ENCODE results near the gene ABHD14A. TPM values are rescaled to one million over a fixed set of nuclear protein-coding genes. Genes with fewer than 3 reads are reported as not detected.

ABHD14A gene
- total RNA-seq, 1 experiment from 2014 or later, result 3.8 TPM

GRCh38 chr3:51935886-51936755 lies 38.7 kb upstream of the ABHD14A start:
- CTCF ChIA-PET, result interaction anchor here (1.3 to 1.5 kb wide), 2 partner anchors 38 to 217 kb away, joined by 3 to 4 read pairs; partner anchors contain the start of gene ABHD14B
- H3K36me3 Mint-ChIP-seq, result peaks cover 60% of the 10 kb centered on the region
- no peaks in the 10 kb centered on the region for H3K27me3 Mint-ChIP-seq (ENCODE audit: low read depth)

More at GRCh38 chr3:51935886-51936755, 38.7 kb upstream of the ABHD14A start:
- H3K27ac Mint-ChIP-seq, result no peak overlapping the region
- POLR2A ChIA-PET, result no interaction called here
- peaks cover 10% of the 10 kb centered on the region for H3K4me1 Mint-ChIP-seq
- H3K9me3 Mint-ChIP-seq, result no peaks in the 10 kb centered on the region
- TF ChIP-seq, protein P1, sequence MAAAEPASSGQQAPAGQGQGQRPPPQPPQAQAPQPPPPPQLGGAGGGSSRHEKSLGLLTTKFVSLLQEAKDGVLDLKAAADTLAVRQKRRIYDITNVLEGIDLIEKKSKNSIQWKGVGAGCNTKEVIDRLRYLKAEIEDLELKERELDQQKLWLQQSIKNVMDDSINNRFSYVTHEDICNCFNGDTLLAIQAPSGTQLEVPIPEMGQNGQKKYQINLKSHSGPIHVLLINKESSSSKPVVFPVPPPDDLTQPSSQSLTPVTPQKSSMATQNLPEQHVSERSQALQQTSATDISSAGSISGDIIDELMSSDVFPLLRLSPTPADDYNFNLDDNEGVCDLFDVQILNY (CRISPR knock-in tag; IDR thresholded peaks at IDR 0.05), result no peak
- TF ChIP-seq TEAD1 (CRISPR knock-in tag; IDR thresholded peaks at IDR 0.05), result no peak
- no peak for TF ChIP-seq TCF7 (CRISPR knock-in tag; IDR thresholded peaks at IDR 0.05; ENCODE audit: low read depth)
- TF ChIP-seq ZNF263 (CRISPR knock-in tag; IDR thresholded peaks at IDR 0.05; ENCODE audit: low read depth), result no peak
- no peak for TF ChIP-seq SP1 (CRISPR knock-in tag; conservative IDR thresholded peaks at IDR 0.05)
- TF ChIP-seq ERG (CRISPR knock-in tag; IDR thresholded peaks at IDR 0.05), result no peak
- TF ChIP-seq MYBL2 (CRISPR knock-in tag; IDR thresholded peaks at IDR 0.05), result no peak
- no peak for TF ChIP-seq CDX4 (CRISPR knock-in tag; IDR thresholded peaks at IDR 0.05; ENCODE audit: borderline replicate concordance)
- TF ChIP-seq SMAD3 (CRISPR knock-in tag; IDR thresholded peaks at IDR 0.05; ENCODE audit: borderline replicate concordance), result no peak
- TF ChIP-seq ZNF138 (CRISPR knock-in tag; conservative IDR thresholded peaks at IDR 0.05), result no peak
- no peak for TF ChIP-seq NFATC4 (CRISPR knock-in tag; IDR thresholded peaks at IDR 0.05)
- TF ChIP-seq KAT7 (CRISPR knock-in tag; IDR thresholded peaks at IDR 0.05; ENCODE audit: borderline replicate concordance), result no peak
- no peak for TF ChIP-seq MAX (CRISPR knock-in tag; IDR thresholded peaks at IDR 0.05)
- TF ChIP-seq AR (CRISPR knock-in tag; IDR thresholded peaks at IDR 0.05), result no peak
- TF ChIP-seq NR1H2 (CRISPR knock-in tag; IDR thresholded peaks at IDR 0.05), result no peak
- TF ChIP-seq CREB1 (CRISPR knock-in tag; IDR thresholded peaks at IDR 0.05), result no peak
- TF ChIP-seq, protein P2, sequence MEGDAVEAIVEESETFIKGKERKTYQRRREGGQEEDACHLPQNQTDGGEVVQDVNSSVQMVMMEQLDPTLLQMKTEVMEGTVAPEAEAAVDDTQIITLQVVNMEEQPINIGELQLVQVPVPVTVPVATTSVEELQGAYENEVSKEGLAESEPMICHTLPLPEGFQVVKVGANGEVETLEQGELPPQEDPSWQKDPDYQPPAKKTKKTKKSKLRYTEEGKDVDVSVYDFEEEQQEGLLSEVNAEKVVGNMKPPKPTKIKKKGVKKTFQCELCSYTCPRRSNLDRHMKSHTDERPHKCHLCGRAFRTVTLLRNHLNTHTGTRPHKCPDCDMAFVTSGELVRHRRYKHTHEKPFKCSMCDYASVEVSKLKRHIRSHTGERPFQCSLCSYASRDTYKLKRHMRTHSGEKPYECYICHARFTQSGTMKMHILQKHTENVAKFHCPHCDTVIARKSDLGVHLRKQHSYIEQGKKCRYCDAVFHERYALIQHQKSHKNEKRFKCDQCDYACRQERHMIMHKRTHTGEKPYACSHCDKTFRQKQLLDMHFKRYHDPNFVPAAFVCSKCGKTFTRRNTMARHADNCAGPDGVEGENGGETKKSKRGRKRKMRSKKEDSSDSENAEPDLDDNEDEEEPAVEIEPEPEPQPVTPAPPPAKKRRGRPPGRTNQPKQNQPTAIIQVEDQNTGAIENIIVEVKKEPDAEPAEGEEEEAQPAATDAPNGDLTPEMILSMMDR (IDR thresholded peaks at IDR 0.05), result no peak
- TF ChIP-seq OVOL2 (CRISPR knock-in tag; IDR thresholded peaks at IDR 0.05; ENCODE audit: borderline replicate concordance), result no peak
- TF ChIP-seq, protein P3, sequence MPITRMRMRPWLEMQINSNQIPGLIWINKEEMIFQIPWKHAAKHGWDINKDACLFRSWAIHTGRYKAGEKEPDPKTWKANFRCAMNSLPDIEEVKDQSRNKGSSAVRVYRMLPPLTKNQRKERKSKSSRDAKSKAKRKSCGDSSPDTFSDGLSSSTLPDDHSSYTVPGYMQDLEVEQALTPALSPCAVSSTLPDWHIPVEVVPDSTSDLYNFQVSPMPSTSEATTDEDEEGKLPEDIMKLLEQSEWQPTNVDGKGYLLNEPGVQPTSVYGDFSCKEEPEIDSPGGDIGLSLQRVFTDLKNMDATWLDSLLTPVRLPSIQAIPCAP (CRISPR knock-in tag; IDR thresholded peaks at IDR 0.05), result no peak
- no peak overlapping the region for H3K4me3 Mint-ChIP-seq
- no peak for ATAC-seq
- DNase-seq (ENCODE audit: low spot score), result no peak
